Stimulated activated CD4-positive, alpha-beta T cell treated with anti-CD3 and anti-CD28 coated beads, Interleukin-2, amount 100 ng/mL, for 24 hours (primary cell): ENCODE results near the gene MAPK10.
"Not testable (repeated sequence)": the region's sequence is repeated elsewhere in the genome, so short reads cannot be mapped to it uniquely, and the experiment has no call there.

Experiments
- DNase-seq, 2 donors: peaks; one replicate each; pipeline ENCODE4 v3.0.0-alpha.2; 2020

Gene MAPK10

GRCh38 chr4:86178211-86178610 lies 181.6 kb downstream of the MAPK10 start:
- no peak for DNase-seq

GRCh38 chr4:86174506-86174905 lies 185.3 kb downstream of the MAPK10 start:
- no peak for DNase-seq

GRCh38 chr4:86168335-86168734 lies 191.5 kb downstream of the MAPK10 start:
- DNase-seq = not testable (repeated sequence)

GRCh38 chr4:86160426-86160825 lies 199.4 kb downstream of the MAPK10 start:
- DNase-seq = no peak

GRCh38 chr4:86159216-86159615 lies 200.6 kb downstream of the MAPK10 start:
- no peak for DNase-seq

- DNase-seq = no peak
Observed at GRCh38 chr4:86156531-86156930, 203.3 kb downstream of the MAPK10 start.

GRCh38 chr4:86155766-86156165 lies 204.1 kb downstream of the MAPK10 start:
- DNase-seq = no peak

GRCh38 chr4:86152454-86152853 lies 207.4 kb downstream of the MAPK10 start:
- no peak for DNase-seq

GRCh38 chr4:86151196-86151595 lies 208.7 kb downstream of the MAPK10 start:
- DNase-seq = no peak

- no peak for DNase-seq
Observed at GRCh38 chr4:86141161-86141560, 218.7 kb downstream of the MAPK10 start.

- DNase-seq = no peak
Observed at GRCh38 chr4:86132468-86132867, 227.4 kb downstream of the MAPK10 start.

- no peak for DNase-seq
Observed at GRCh38 chr4:86131456-86131855, 228.4 kb downstream of the MAPK10 start.

GRCh38 chr4:86130160-86130933 lies 229.5 kb downstream of the MAPK10 start:
- DNase-seq = no peak

GRCh38 chr4:86129546-86129945 lies 230.3 kb downstream of the MAPK10 start:
- no peak for DNase-seq

GRCh38 chr4:86122404-86122803 lies 237.4 kb downstream of the MAPK10 start:
- DNase-seq = no peak

GRCh38 chr4:86118711-86119110 lies 241.1 kb downstream of the MAPK10 start:
- no peak for DNase-seq

GRCh38 chr4:86117705-86118302 lies 242.0 kb downstream of the MAPK10 start:
- DNase-seq = no peak

- no peak for DNase-seq
Observed at GRCh38 chr4:86114563-86114962, 245.3 kb downstream of the MAPK10 start.

- DNase-seq = no peak
Observed at GRCh38 chr4:86108834-86109233, 251.0 kb downstream of the MAPK10 start.

GRCh38 chr4:86108137-86108536 lies 251.7 kb downstream of the MAPK10 start:
- DNase-seq = no peak

- no peak for DNase-seq
Observed at GRCh38 chr4:86107112-86107511, 252.7 kb downstream of the MAPK10 start.

- DNase-seq = no peak
Observed at GRCh38 chr4:86106475-86106874, 253.4 kb downstream of the MAPK10 start.

- DNase-seq = no peak
Observed at GRCh38 chr4:86101841-86102240, 258.0 kb downstream of the MAPK10 start.

- no peak for DNase-seq
Observed at GRCh38 chr4:86101410-86101809, 258.4 kb downstream of the MAPK10 start.
